Smooth muscle cell (in vitro differentiated cells): ENCODE data around the gene SNX20. TPM values are rescaled to one million over a fixed set of nuclear protein-coding genes. Genes with fewer than 3 reads are reported as not detected.

Experiments used
- DNase-seq: peaks from one replicate; lab custom pipeline; 2025; ENCODE audit not compliant: unreplicated experiment; lab: John Stamatoyannopoulos, UW
- H2AFZ ChIP-seq: fragments of 200-600 bp; sonication (generic); 2 replicates; pipeline ENCODE4 v1.6.0; 2016; ENCODE audit warnings: antibody characterized with exemption, low read depth, mild to moderate bottlenecking
- H3F3A ChIP-seq: fragments of 200-600 bp; sonication (generic); 2 replicates; pipeline ENCODE4 v1.6.0; 2017; ENCODE audit warnings: antibody characterized with exemption, low read depth
- H3K27ac ChIP-seq: fragments of 200-600 bp; sonication (generic); 2 replicates; pipeline ENCODE4 v1.5.1; 2016; ENCODE audit warnings: low read depth, mild to moderate bottlenecking
- H3K27me3 ChIP-seq: fragments of 200-600 bp; sonication (generic); 2 replicates; pipeline ENCODE4 v1.6.1; 2016; ENCODE audit warnings: low read depth, mild to moderate bottlenecking
- H3K36me3 ChIP-seq: fragments of 200-600 bp; sonication (generic); 2 replicates; pipeline ENCODE4 v1.5.1; 2016; ENCODE audit warnings: low read depth
- H3K4me1 ChIP-seq: fragments of 200-600 bp; sonication (generic); 2 replicates; pipeline ENCODE4 v1.5.1; 2016; ENCODE audit warnings: low read depth
- H3K4me2 ChIP-seq: fragments of 200-600 bp; sonication (generic); 2 replicates; pipeline ENCODE4 v1.6.0; 2016; ENCODE audit warnings: mild to moderate bottlenecking
- H3K4me3 ChIP-seq: fragments of 200-600 bp; sonication (generic); 2 replicates; pipeline ENCODE4 v1.5.1; 2016; ENCODE audit warnings: mild to moderate bottlenecking
- H3K79me2 ChIP-seq: fragments of 200-600 bp; sonication (generic); 2 replicates; pipeline ENCODE4 v1.6.0; 2016; ENCODE audit warnings: low read depth, mild to moderate bottlenecking
- H3K9ac ChIP-seq: fragments of 200-600 bp; sonication (generic); 2 replicates; pipeline ENCODE4 v1.6.0; 2016; ENCODE audit warnings: low read depth
- H3K9me3 ChIP-seq: fragments of 200-600 bp; sonication (generic); replicated peaks from 2 replicates; pipeline ENCODE4 v1.5.1; 2016; ENCODE audit warnings: low read depth
- H4K20me1 ChIP-seq: fragments of 200-600 bp; sonication (generic); 2 replicates; pipeline ENCODE4 v1.6.0; 2016; ENCODE audit warnings: low read depth
- WGBS: methylation state at CpG from one replicate; pipeline ENCODE4 v1.1.7; 2016; ENCODE audit warnings: low lambda C conversion rate; 5-methylcytosine and 5-hydroxymethylcytosine counted together
- polyA plus RNA-seq: library from polyadenylated mRNA; unstranded; fragments of >200 nt; fragmentation: Nextera tagmentation; extraction: Ambion mirVana; gene quantifications from 2 replicates; pipeline ENCODE4 v1.2.1, GENCODE V29; 2016
- total RNA-seq: library from RNA; depleted of rRNA; stranded (reverse); fragments of >200 nt; gene quantifications from 2 replicates; pipeline ENCODE4 v1.2.3, GENCODE V29; 2014
- TF ChIP-seq, protein P1 (sequence below): fragments of 200-600 bp; sonication (generic); IDR thresholded peaks from 2 replicates; pipeline ENCODE4 v1.5.1; 2017; ENCODE audit warnings: borderline replicate concordance, mild to moderate bottlenecking, antibody characterized with exemption; ENCODE audit not compliant: insufficient read depth, poor library complexity, severe bottlenecking

Gene SNX20
- total and polyA plus RNA-seq, 2 experiments from 2014 or later, result not detected

GRCh38 chr16:50678531-50678930 is 2.6 kb downstream of the SNX20 start:
- H3K27me3 ChIP-seq, result no peaks in the 10 kb centered on the region
- no peaks in the 10 kb centered on the region for H3K79me2 ChIP-seq
- no peak overlapping the region for H3K4me3 ChIP-seq
- H3K9ac ChIP-seq, result no peak overlapping the region
- H2AFZ ChIP-seq, result no peak overlapping the region
- no peaks in the 10 kb centered on the region for H3K36me3 ChIP-seq
- no peaks in the 10 kb centered on the region for H3F3A ChIP-seq
- no peaks in the 10 kb centered on the region for H3K9me3 ChIP-seq
- no peak overlapping the region for H3K4me2 ChIP-seq
- no peaks in the 10 kb centered on the region for H4K20me1 ChIP-seq
- no peak for DNase-seq
- H3K27ac ChIP-seq, result no peak overlapping the region
- WGBS, result 41% methylated on average over 3 of the region's 3 CpGs
- TF ChIP-seq, protein P1, sequence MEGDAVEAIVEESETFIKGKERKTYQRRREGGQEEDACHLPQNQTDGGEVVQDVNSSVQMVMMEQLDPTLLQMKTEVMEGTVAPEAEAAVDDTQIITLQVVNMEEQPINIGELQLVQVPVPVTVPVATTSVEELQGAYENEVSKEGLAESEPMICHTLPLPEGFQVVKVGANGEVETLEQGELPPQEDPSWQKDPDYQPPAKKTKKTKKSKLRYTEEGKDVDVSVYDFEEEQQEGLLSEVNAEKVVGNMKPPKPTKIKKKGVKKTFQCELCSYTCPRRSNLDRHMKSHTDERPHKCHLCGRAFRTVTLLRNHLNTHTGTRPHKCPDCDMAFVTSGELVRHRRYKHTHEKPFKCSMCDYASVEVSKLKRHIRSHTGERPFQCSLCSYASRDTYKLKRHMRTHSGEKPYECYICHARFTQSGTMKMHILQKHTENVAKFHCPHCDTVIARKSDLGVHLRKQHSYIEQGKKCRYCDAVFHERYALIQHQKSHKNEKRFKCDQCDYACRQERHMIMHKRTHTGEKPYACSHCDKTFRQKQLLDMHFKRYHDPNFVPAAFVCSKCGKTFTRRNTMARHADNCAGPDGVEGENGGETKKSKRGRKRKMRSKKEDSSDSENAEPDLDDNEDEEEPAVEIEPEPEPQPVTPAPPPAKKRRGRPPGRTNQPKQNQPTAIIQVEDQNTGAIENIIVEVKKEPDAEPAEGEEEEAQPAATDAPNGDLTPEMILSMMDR, result no peak
- no peaks in the 10 kb centered on the region for H3K4me1 ChIP-seq

DNA sequence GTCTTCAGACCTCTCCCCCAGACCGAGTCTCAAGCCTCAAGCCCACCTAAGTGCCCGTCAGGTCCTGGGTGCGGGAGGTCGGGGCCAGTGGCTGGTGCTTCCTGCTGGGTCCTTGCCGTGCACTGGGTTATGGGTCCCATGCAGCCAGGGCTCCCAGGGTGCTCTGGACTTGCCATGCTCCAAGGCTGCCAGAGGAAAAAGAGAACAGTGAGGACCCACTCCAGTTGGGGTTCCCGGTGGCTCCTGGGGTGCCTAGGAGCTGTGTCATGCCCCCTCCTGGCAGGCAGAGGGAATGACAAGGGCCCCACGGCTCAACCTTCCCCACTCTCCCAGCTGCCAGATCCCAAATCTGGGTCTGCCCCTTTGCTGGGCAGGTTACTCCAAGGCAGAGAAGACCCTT is 3.8 kb downstream of the SNX20 start:
- no peaks in the 10 kb centered on the region for H3F3A ChIP-seq
- DNase-seq, result no peak
- no peak overlapping the region for H3K27ac ChIP-seq
- WGBS, result 78% methylated on average over 7 of the region's 7 CpGs
- H3K9me3 ChIP-seq, result no peaks in the 10 kb centered on the region
- no peaks in the 10 kb centered on the region for H3K36me3 ChIP-seq
- no peaks in the 10 kb centered on the region for H4K20me1 ChIP-seq
- no peaks in the 10 kb centered on the region for H3K4me1 ChIP-seq
- no peak overlapping the region for H2AFZ ChIP-seq
- H3K79me2 ChIP-seq, result no peaks in the 10 kb centered on the region
- no peak overlapping the region for H3K4me2 ChIP-seq
- TF ChIP-seq, protein P1, result peak; percentile 24
- no peak overlapping the region for H3K9ac ChIP-seq
- no peak overlapping the region for H3K4me3 ChIP-seq
- no peaks in the 10 kb centered on the region for H3K27me3 ChIP-seq

DNA sequence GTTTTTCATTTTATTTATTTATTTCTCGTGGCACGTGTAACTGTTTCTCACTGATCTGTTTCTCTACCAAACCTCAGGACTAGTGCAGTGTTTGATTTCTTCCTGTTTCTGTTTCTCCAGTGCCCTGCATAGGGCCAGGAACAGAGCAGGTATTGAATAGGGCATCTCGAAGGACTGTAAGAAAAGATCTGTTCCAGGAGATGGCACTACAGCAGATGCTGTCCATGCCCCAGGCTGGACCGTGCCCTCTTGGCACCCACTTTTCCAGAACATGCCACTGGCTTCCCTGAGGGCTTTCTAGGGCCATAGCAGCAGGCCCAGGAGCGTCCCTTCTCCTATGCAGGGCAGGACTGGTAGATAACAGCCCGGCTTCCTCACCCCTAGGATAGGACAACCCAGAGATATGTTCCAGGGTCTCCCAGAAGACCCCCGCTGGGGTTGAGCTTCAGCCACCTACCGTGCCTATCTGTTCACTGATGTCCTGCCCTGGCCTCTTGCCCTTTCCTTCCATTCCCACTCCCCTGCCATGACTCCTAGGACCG is 4.4 kb downstream of the SNX20 start:
- Histone ChIP-seq H4K20me1 (no peaks in the 10 kb centered on the region), H3K9me3 (no peaks in the 10 kb centered on the region), H3K36me3 (no peaks in the 10 kb centered on the region), H3F3A (no peaks in the 10 kb centered on the region), H2AFZ (no peak overlapping the region), H3K27me3 (no peaks in the 10 kb centered on the region), H3K27ac (no peak overlapping the region), H3K4me2 (no peak overlapping the region), H3K9ac (no peak overlapping the region), H3K4me3 (no peak overlapping the region), H3K79me2 (no peaks in the 10 kb centered on the region), H3K4me1 (no peaks in the 10 kb centered on the region)
- TF ChIP-seq, protein P1, result no peak
- no peak for DNase-seq
- 91% methylated on average over 9 of the region's 9 CpGs for WGBS
